Thyroid gland (tissue), 4 donors: ENCODE data around the gene NKAIN4.

Experiments
- POLR2A ChIP-seq, 2 donors: fragments of 450-650 bp; IDR thresholded peaks; one replicate each; pipeline ENCODE4 v1.6.1; 2017; ENCODE audit warnings: antibody characterized with exemption in 2 of 2, mild to moderate bottlenecking in 2 of 2, moderate library complexity in 1 of 2
- TF ChIP-seq, protein P1 (sequence below), 6 experiments: fragments of 200-600 bp in 3 of 6; fragments of 450-650 bp in 3 of 6; sonication (generic) in 3 of 6; IDR thresholded peaks; one replicate each; pipeline ENCODE4 v1.5.1; 2016 to 2019; ENCODE audit warnings: antibody characterized with exemption in 6 of 6, mild to moderate bottlenecking in 2 of 6, inconsistent platforms in 1 of 6, moderate library complexity in 1 of 6

DNA sequence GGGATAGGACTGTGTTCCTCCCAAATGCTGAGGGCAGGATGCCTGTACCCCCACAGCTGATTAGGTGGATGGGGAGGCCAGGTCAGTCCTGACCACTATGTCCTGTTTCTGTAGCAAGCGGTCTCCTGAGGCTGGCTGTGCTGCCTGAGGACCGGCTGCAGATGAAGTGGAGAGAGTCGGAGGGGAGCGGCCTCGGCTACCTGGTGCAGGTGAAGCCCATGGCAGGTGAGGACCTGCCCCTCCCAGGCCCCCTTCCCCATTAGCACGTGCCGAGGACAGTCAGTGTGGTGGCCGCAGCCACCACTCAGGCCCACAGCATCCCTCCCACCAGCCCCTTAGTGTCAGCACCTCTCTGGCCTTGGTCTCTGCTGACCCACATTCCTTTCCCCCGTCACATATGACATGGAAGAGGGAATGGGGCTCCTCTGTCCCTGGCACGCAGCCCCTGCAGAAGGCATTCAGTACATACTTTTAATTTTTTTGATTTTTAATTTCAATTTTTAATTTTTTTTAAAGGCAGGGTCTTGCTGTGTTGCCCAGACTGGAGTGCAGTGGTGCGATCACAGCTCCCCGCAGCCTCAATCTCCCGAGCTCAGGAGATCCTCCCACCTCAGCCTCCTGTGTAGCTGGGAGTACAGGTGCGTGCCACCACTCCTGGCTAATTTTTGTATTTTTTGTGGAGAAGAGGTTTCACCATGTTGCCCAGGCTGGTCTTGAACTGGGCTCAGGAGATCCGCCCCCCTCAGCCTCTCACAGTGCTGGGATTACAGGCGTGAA lies 43.7 kb upstream of the NKAIN4 start:
- TF ChIP-seq, protein P1, sequence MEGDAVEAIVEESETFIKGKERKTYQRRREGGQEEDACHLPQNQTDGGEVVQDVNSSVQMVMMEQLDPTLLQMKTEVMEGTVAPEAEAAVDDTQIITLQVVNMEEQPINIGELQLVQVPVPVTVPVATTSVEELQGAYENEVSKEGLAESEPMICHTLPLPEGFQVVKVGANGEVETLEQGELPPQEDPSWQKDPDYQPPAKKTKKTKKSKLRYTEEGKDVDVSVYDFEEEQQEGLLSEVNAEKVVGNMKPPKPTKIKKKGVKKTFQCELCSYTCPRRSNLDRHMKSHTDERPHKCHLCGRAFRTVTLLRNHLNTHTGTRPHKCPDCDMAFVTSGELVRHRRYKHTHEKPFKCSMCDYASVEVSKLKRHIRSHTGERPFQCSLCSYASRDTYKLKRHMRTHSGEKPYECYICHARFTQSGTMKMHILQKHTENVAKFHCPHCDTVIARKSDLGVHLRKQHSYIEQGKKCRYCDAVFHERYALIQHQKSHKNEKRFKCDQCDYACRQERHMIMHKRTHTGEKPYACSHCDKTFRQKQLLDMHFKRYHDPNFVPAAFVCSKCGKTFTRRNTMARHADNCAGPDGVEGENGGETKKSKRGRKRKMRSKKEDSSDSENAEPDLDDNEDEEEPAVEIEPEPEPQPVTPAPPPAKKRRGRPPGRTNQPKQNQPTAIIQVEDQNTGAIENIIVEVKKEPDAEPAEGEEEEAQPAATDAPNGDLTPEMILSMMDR (IDR thresholded peaks at IDR 0.05) = no peak
- no peak for TF ChIP-seq POLR2A (IDR thresholded peaks at IDR 0.05)
